ENCODE measurements around the gene BRCA1.
"Not testable (repeated sequence)": the region's sequence is repeated elsewhere in the genome, so short reads cannot be mapped to it uniquely, and the experiment has no call there.

The BRCA1 gene

DNA sequence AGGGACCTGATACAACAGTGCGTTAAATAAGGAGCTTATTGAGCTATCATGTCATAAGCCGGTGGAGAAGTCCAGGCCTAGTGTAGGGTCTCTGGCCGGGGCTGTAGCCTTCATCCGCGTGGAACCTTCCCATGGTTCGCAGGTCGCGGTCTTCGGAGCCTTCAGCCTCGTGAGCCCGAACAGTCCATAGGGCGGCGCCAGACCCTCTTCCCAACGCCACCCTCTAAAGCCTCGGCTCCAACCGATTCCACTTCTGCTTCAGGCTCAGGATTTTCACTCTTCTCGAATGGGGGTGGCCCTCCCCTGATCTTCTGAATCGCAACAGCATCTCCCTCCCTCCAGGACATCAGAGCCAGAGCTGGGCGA is 10.3 kb upstream of the BRCA1 start:
- TF ChIP-seq CTCF (IDR thresholded peaks at IDR 0.05; ENCODE audit: insufficient read depth, low read depth, low read length, missing control alignments): no peak
- no peak overlapping the region for H3K4me3 ChIP-seq (ENCODE audit: low read depth, low read length)
- DNase-seq (ENCODE audit: low read depth): no peak

DNA sequence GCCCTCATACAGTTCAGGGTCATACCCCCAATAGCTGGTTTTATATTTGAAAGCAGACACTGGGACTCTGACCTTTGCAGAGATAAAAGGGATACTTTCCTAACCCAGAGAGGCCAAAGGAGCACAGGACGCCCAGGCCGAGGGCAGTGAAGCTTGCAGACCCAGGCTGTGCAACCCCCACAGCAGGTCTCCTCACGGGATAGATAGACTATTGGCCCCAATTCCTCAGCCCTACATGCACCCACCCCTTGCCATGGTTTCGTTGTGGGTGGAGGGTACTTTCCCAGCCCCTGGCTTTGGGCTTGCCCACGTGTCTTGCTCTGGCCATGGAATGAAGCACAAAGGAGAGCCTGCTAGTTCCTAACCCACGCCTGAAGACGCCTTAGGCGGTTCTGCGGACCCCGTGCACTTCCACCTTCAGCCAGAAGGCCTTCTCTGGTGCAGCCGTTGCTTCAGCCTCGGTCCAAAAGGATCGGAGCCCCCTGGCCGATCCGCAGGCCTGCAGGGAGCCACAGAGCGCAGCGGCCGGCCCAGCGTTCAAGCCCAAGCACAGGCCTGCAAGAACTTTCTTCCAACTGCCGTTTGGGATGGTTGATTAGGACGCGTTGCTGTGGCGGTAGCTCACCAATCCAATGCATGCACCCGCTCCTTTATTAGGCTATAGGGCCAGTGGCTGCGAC is 9.8 kb upstream of the BRCA1 start:
- TF ChIP-seq CTCF (IDR thresholded peaks at IDR 0.05; ENCODE audit: insufficient read depth, low read depth, low read length, missing control alignments): no peak
- H3K4me3 ChIP-seq (ENCODE audit: low read depth, low read length): no peak overlapping the region
- DNase-seq (ENCODE audit: low read depth): no peak

DNA sequence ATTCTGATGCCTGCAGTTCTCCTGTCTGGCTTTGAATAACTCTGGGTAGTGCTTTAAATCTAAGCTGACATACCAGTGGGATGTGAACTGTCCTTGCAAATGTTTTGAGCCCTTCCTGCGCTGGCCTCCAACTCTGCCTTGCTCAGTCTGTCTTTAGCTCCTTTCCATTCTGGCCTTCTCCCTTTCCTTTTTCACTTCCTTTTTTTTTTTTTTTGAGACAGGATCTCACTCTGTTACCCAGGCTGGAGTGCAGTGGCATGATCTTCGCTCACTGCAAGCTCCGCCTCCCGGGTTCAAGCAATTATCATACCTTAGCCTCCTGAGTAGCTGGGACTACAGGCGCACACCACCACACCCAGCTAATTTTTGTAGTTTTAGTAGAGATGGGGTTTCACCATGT is 8.3 kb upstream of the BRCA1 start:
- H3K4me3 ChIP-seq (ENCODE audit: low read depth, low read length); DNase-seq (ENCODE audit: low read depth): not testable (repeated sequence)

- TF ChIP-seq CTCF (IDR thresholded peaks at IDR 0.05; ENCODE audit: insufficient read depth, low read depth, low read length, missing control alignments): no peak
- no peak overlapping the region for H3K4me3 ChIP-seq (ENCODE audit: low read depth, low read length)
- DNase-seq (ENCODE audit: low read depth): no peak
These were observed 7.0 kb upstream of the BRCA1 start for GRCh38 chr17:43132117-43132516.

GRCh38 chr17:43129671-43130010 is 4.5 kb upstream of the BRCA1 start:
- no peak overlapping the region for H3K4me3 ChIP-seq (ENCODE audit: low read depth, low read length)

DNA sequence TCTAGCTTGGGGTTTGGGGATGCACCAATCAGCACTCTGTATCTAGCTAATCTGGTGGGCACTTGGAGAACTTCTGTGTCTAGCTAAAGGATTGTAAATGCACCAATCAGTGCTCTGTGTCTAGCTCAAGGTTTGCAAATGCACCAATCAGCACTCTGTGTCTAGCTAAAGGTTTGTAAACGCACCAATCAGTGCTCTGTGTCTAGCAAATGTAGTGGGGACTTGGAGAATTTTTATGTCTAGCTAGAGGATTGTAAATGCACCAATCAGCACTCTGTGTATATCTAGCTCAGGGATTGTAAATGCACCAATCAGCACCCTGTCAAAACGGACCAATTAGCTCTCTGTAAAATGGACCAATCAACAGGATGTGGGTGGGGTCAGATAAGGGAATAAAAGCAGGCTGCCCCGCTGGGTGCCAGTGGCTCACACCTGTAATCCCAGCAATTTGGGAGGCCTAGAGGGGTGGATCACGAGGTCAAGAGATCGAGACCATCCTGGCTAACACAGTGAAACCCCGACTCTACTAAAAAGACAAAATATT is 2.2 kb upstream of the BRCA1 start:
- not testable (repeated sequence) for H3K4me3 ChIP-seq (ENCODE audit: low read depth, low read length); DNase-seq (ENCODE audit: low read depth)

More at GRCh38 chr17:43129671-43130010, 4.5 kb upstream of the BRCA1 start:
- DNase-seq (ENCODE audit: low read depth): no peak
- TF ChIP-seq CTCF (IDR thresholded peaks at IDR 0.05; ENCODE audit: insufficient read depth, low read depth, low read length, missing control alignments): no peak

GRCh38 chr17:43126911-43127290 is 1.7 kb upstream of the BRCA1 start:
- DNase-seq (ENCODE audit: low read depth): no peak
- no peak overlapping the region for H3K4me3 ChIP-seq (ENCODE audit: low read depth, low read length)
- TF ChIP-seq CTCF (IDR thresholded peaks at IDR 0.05; ENCODE audit: insufficient read depth, low read depth, low read length, missing control alignments): no peak
